ENCODE data around the gene NTRK3. TPM values are rescaled to one million over a fixed set of nuclear protein-coding genes. Genes with fewer than 3 reads are reported as not detected.

The NTRK3 gene
- total RNA-seq: not detected

DNA sequence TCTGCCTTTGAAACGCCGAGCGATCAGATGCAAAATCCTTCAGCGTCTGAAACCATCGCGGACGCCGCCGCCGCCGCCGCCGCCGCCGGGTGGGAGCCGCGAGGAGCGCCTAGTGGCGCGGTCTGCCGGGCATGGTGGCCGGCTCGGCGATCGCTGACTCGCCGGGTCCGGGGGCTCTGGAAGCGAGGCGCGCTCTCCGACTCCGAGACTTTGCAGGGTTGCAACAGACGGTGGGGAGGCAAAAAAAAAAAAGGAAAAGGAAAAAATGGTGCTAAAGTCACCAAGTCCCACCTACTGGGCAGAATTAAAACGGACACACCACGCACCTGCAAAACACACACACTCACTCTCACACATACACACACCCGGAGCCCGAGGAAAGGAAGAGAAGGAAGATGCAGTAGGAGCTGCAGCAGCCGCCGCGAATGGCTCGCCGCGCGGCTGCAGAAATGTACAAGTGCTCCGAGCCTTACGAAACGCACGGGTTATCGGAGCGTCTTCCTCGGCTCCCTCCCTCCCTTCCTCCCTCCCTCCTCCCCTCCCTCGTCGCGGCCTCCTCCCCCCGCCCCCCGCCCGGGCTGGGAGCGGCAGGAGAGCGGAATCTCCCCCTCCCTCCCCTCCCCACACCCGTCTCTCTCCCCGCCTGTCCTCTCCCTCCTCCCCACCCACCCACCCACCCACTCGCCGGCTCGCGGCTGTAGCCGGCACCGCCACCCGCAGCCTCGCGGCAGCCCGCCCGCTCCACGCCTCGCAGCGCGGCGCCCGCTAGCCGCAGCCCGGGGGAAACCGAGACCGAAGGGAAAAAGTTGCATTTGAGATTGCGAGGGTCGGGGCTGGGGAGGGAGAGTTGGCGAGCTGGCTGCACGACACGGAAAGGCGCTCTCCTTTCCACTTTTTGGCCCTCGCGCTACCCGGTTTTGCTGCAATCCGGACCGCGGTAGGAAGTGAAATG lies at the start of gene NTRK3:
TSS of gene NTRK3 (minus strand) at position 461 of the 952 bp plus-strand sequence. CDS start 586 bp downstream, outside the sequence.
- peak; percentile 25 for DNase-seq
- POLR2A ChIA-PET: no interaction called here
- H3K9me3 Mint-ChIP-seq (ENCODE audit: insufficient read depth): no peaks in the 10 kb centered on the region
- peak within 1 kb of the TSS; percentile 59 for H3K4me3 Mint-ChIP-seq
- no peaks in the 10 kb centered on the region for H3K36me3 Mint-ChIP-seq (ENCODE audit: low read depth)
- ATAC-seq: peak; percentile 30
- peaks cover 56% of the 10 kb centered on the region for H3K27me3 Mint-ChIP-seq (ENCODE audit: low read depth)
- CTCF ChIA-PET: interaction anchor here (1.1 to 1.5 kb wide), 3 partner anchors 12 to 17 kb away, joined by 3 to 6 read pairs (median 5); no protein-coding TSS in a partner anchor
- peaks cover 19% of the 10 kb centered on the region for H3K4me1 Mint-ChIP-seq (ENCODE audit: low read depth)
- no peak within 1 kb of the TSS for H3K27ac Mint-ChIP-seq

DNA sequence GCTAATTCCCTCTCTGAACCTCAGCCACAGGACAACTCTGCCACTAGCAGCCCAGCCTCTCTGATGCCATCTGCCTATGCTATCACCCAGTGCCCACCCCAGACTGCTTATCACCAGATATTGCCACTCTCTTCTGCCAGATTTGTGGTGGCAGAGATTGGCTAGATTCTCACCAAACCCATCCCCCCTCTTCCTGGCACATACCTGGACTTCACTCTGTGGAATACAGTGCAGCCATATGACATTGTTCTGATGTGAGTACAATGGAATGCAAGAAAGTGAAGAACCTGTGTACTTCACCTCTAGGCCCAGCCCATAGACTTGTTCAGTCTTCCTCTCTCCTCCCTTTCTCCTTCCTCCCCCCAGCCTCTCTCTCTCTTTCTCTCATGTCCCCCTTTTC lies 46.9 kb upstream of the NTRK3 start:
- no peak for DNase-seq
- ChIA-PET POLR2A (no interaction called here), CTCF (no interaction called here)

DNA sequence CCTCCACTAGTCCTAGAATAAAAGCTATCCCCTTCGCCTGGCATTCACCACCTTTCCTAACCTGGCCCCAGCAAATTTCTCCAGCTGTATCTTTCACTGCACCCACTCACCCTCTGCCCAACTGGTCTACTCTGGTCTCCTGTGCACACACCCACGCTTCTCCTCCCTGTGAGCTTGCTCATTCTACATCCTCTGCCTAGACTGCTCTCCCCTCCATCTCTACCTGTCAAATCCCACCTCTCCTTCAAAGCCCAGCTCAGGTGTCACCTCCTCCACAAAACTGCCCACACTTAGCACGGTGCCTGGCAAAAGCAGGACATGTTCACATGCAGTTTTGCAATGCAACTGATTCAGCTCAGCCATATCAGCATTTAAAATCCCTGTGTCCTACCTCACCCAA lies 45.8 kb upstream of the NTRK3 start:
- Mint-ChIP-seq H3K27ac (no peak overlapping the region), H3K4me3 (no peak overlapping the region), H3K36me3 (ENCODE audit: low read depth) (no peaks in the 10 kb centered on the region), H3K4me1 (ENCODE audit: low read depth) (no peaks in the 10 kb centered on the region), H3K27me3 (ENCODE audit: low read depth) (no peaks in the 10 kb centered on the region), H3K9me3 (ENCODE audit: insufficient read depth) (no peaks in the 10 kb centered on the region)
- ChIA-PET POLR2A (no interaction called here), CTCF (interaction anchor here (1.4 kb wide), 1 partner anchor 58 kb away, joined by 3 read pairs; no protein-coding TSS in a partner anchor)
- DNase-seq (no peak), ATAC-seq (no peak)

More for the DNA sequence above, 46.9 kb upstream of the NTRK3 start:
- Mint-ChIP-seq H3K27ac (no peak overlapping the region), H3K27me3 (ENCODE audit: low read depth) (no peaks in the 10 kb centered on the region), H3K4me1 (ENCODE audit: low read depth) (no peaks in the 10 kb centered on the region), H3K36me3 (ENCODE audit: low read depth) (no peaks in the 10 kb centered on the region), H3K4me3 (no peak overlapping the region), H3K9me3 (ENCODE audit: insufficient read depth) (no peaks in the 10 kb centered on the region)
- no peak for ATAC-seq

DNA sequence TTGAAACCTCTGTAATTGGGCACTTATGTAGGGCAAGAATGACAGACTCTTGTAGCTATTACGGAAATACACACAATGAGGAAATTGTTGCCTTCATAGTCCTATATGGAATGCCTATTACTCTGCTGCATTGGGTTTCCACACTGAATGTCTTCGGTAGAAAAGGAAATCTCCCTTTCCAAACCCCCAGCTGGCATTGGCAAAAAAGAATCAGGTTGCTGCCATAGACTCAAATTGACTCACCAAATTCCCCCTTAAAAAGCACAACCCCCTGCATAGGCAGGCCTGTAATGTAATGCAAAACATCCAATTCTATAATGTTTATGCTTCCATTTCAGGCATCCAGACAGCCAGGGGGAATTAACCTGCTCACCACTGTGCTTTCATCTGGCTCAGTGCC lies 44.8 kb upstream of the NTRK3 start:
- POLR2A ChIA-PET: no interaction called here
- ATAC-seq (no peak), DNase-seq (no peak)
- Mint-ChIP-seq H3K4me1 (ENCODE audit: low read depth) (no peaks in the 10 kb centered on the region), H3K4me3 (no peak overlapping the region), H3K9me3 (ENCODE audit: insufficient read depth) (no peaks in the 10 kb centered on the region), H3K27me3 (ENCODE audit: low read depth) (no peaks in the 10 kb centered on the region), H3K36me3 (ENCODE audit: low read depth) (no peaks in the 10 kb centered on the region), H3K27ac (no peak overlapping the region)
- CTCF ChIA-PET: no interaction called here

DNA sequence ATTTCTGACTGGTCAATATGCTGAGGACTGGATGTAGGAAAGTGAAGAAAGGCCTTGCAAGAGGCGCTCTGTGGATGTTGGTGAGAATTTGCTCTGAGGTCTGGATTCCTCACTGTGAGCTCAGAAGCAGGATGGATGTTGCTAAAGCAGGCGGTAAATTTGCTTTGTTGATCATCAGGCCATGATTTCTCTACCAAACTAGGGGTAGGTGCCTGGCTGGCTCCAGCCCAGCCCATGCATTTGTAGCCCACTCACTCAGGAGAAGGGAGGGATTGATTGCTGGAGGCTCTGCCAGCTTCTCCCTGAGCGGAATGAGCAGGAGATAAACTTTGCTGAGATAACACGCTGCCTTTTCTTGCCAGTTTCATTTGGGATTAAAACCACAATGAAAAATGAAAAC lies 44.3 kb upstream of the NTRK3 start:
- H3K9me3 Mint-ChIP-seq (ENCODE audit: insufficient read depth): no peaks in the 10 kb centered on the region
- H3K27ac Mint-ChIP-seq: no peak overlapping the region
- ChIA-PET CTCF (no interaction called here), POLR2A (no interaction called here)
- H3K27me3 Mint-ChIP-seq (ENCODE audit: low read depth): no peaks in the 10 kb centered on the region
- DNase-seq (no peak), ATAC-seq (no peak)
- no peak overlapping the region for H3K4me3 Mint-ChIP-seq
- no peaks in the 10 kb centered on the region for H3K36me3 Mint-ChIP-seq (ENCODE audit: low read depth)
- H3K4me1 Mint-ChIP-seq (ENCODE audit: low read depth): no peaks in the 10 kb centered on the region

DNA sequence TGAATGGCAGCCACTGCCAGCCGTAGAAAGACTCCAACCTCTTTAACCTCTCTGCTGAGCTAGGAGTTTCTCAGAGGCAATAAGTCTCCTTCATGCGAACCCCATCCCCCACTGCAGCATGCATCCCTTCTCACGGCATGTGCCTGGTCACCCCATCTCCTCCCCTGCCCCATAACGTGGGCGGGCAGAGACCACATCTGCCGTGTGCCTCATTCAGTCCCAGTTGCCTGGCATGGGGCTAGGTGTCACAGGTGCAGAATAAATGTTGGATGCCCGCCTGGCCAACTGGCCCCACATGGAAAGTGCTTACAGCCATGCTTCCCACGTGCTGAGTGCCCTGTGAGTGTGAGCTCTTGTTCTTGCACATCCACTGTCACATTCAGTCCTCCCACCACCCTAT lies 43.5 kb upstream of the NTRK3 start:
- H3K36me3 Mint-ChIP-seq (ENCODE audit: low read depth): no peaks in the 10 kb centered on the region
- H3K4me1 Mint-ChIP-seq (ENCODE audit: low read depth): no peaks in the 10 kb centered on the region
- CTCF ChIA-PET: interaction anchor here (1.4 kb wide), 1 partner anchor 32 kb away, joined by 4 read pairs; no protein-coding TSS in a partner anchor
- no peak overlapping the region for H3K4me3 Mint-ChIP-seq
- H3K27ac Mint-ChIP-seq: no peak overlapping the region
- DNase-seq (no peak), ATAC-seq (no peak)
- POLR2A ChIA-PET: no interaction called here
- no peaks in the 10 kb centered on the region for H3K27me3 Mint-ChIP-seq (ENCODE audit: low read depth)
- no peaks in the 10 kb centered on the region for H3K9me3 Mint-ChIP-seq (ENCODE audit: insufficient read depth)

DNA sequence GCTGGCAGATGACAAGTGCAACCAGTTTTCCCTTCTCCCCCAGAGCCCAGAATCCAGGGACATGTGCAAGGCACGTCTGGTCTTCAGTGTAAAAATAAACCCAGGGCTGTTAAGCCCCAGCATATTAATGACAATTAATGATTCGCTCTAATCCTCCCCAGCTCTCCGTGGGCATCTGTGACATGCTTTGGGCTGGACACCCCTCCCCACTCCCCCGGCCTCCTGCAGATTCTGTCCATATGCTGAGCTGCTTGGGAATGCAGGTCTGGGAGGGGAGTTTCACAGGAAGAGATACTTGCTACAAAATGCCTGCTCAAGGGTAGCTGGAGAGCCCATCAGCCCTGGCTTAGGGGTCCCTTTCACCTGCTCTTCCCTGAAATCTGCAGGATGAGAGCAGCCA lies 43.0 kb upstream of the NTRK3 start:
- Mint-ChIP-seq H3K4me1 (ENCODE audit: low read depth) (no peaks in the 10 kb centered on the region), H3K27ac (no peak overlapping the region), H3K9me3 (ENCODE audit: insufficient read depth) (no peaks in the 10 kb centered on the region), H3K4me3 (no peak overlapping the region), H3K27me3 (ENCODE audit: low read depth) (no peaks in the 10 kb centered on the region), H3K36me3 (ENCODE audit: low read depth) (no peaks in the 10 kb centered on the region)
- ATAC-seq (no peak), DNase-seq (no peak)
- POLR2A ChIA-PET: no interaction called here
- CTCF ChIA-PET: interaction anchor here (1.4 kb wide), 1 partner anchor 32 kb away, joined by 4 read pairs; no protein-coding TSS in a partner anchor

DNA sequence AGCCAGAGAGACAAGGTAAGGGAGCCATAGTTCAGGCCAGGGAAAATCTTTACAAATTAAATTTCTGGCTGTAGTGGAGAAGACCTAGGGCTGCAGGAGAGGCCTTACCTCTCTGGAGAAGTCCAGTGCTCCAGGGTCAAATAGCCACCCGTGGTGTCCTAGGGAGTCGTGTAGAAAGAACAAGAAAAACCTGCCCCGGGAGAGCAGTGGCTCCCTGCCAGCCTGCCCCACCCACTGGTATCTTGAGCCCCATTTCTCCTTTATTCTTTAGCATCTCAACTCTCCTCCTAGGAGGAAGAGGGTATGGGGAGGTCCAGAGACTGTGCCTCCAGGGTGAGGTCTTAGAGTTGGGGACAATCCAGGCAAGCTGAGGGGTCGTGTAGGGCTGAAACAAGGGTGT lies 32.1 kb upstream of the NTRK3 start:
- Mint-ChIP-seq H3K9me3 (ENCODE audit: insufficient read depth) (no peaks in the 10 kb centered on the region), H3K27me3 (ENCODE audit: low read depth) (peaks cover 25% of the 10 kb centered on the region), H3K36me3 (ENCODE audit: low read depth) (no peaks in the 10 kb centered on the region), H3K4me3 (no peak overlapping the region), H3K4me1 (ENCODE audit: low read depth) (peaks cover 10% of the 10 kb centered on the region), H3K27ac (no peak overlapping the region)
- no peak for DNase-seq
- CTCF ChIA-PET: interaction anchor here (1.4 kb wide), 1 partner anchor 14 kb away, joined by 4 read pairs; no protein-coding TSS in a partner anchor
- POLR2A ChIA-PET: no interaction called here
- ATAC-seq: no peak

DNA sequence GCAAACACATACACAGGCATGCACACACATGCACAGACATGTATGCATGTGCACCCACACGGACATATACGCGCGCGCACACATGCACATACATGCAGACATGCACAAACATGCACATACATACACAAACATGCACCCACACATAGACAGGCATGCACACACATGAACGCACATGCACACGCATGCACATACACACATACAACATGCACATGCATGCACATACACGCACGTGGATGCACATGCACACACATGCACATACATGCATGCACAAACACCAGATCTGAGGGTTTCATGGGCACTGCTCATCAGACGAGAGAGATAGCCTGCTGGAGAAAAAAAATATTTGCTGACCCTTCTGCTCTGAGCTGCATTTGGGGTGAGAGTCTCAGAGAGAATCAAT lies 31.7 kb upstream of the NTRK3 start:
- Mint-ChIP-seq H3K36me3 (ENCODE audit: low read depth) (no peaks in the 10 kb centered on the region), H3K9me3 (ENCODE audit: insufficient read depth) (no peaks in the 10 kb centered on the region), H3K27ac (no peak overlapping the region), H3K4me1 (ENCODE audit: low read depth) (peaks cover 10% of the 10 kb centered on the region), H3K4me3 (no peak overlapping the region), H3K27me3 (ENCODE audit: low read depth) (peaks cover 29% of the 10 kb centered on the region)
- ATAC-seq (no peak), DNase-seq (no peak)
- POLR2A ChIA-PET: no interaction called here
- CTCF ChIA-PET: interaction anchor here (1.4 kb wide), 1 partner anchor 14 kb away, joined by 4 read pairs; no protein-coding TSS in a partner anchor

DNA sequence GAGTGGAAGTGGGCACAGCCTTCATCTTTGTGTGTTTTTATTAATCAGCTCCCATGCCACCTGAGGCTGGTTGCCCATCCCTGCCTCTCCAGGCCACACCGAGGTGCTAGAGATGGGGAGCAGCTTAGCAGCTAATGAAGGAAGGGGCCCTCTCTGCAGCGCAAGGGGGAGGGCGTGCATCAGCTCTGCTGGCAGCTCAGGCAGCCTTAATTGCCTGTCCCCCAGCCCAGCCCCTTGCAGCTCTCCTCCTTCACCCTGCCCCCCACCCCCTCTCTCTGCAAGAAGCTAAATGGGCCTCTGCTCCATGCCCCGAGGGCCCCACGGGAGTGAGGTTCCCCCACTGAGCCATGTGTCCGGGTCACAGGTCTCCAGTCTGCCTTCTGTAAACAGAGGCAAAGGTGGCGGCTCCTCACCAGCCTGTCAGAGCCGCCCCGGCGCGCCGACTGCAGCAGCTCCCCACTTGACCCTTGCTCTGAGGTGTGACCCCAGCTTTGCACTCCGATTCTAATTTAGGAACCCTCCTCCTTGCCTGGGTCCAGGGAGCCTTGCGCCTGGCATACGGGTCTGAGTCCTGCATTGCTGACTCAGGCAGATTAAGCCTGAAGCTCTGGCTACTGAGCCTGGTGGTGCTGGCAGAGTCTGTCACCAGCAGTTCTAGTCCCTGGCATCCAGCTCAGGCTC lies 27.9 kb upstream of the NTRK3 start:
- no peak overlapping the region for H3K4me3 Mint-ChIP-seq
- no peaks in the 10 kb centered on the region for H3K36me3 Mint-ChIP-seq (ENCODE audit: low read depth)
- POLR2A ChIA-PET: no interaction called here

DNA sequence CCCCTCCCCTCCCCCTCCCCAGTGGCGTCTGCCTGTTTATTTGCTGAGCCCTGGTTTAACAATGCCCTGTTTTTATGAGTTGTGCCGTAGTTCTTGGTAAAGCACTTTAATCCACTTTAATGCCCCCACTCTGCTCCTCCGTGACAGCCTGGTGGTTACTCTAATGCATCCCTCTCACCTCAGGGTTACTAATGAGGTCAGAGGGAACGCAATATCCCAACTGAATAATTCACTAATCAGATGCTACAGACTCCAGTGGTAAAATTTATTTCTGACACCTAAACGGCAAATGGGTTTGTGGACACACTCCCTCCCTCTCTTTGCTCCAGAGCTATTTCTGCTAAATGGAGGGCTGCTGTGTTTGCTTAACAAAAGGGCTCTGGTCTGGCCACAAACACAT lies 26.1 kb upstream of the NTRK3 start:
- no peak for ATAC-seq
- Mint-ChIP-seq H3K36me3 (ENCODE audit: low read depth) (no peaks in the 10 kb centered on the region), H3K27me3 (ENCODE audit: low read depth) (peaks cover 37% of the 10 kb centered on the region), H3K4me3 (no peak overlapping the region), H3K9me3 (ENCODE audit: insufficient read depth) (no peaks in the 10 kb centered on the region), H3K27ac (no peak overlapping the region), H3K4me1 (ENCODE audit: low read depth) (no peaks in the 10 kb centered on the region)
- POLR2A ChIA-PET: no interaction called here
- CTCF ChIA-PET: interaction anchor here (2.6 kb wide), 1 partner anchor 8 kb away, joined by 16 read pairs; no protein-coding TSS in a partner anchor
- DNase-seq: no peak

More for the DNA sequence above, 27.9 kb upstream of the NTRK3 start:
- ATAC-seq (no peak), DNase-seq (no peak)
- CTCF ChIA-PET: interaction anchor here (2.6 kb wide), 1 partner anchor 10 kb away, joined by 16 read pairs; no protein-coding TSS in a partner anchor
- no peaks in the 10 kb centered on the region for H3K4me1 Mint-ChIP-seq (ENCODE audit: low read depth)
- H3K9me3 Mint-ChIP-seq (ENCODE audit: insufficient read depth): no peaks in the 10 kb centered on the region
- peaks cover 32% of the 10 kb centered on the region for H3K27me3 Mint-ChIP-seq (ENCODE audit: low read depth)
- H3K27ac Mint-ChIP-seq: no peak overlapping the region
